Muscle of leg (tissue), 11 donors: ENCODE measurements around the gene DHRS1. TPM values are rescaled to one million over a fixed set of nuclear protein-coding genes. Genes with fewer than 3 reads are reported as not detected.

ENCODE experiments used
- DNase-seq: peaks from one replicate; pipeline ENCODE4 v3.0.0; 2013
- H3K27ac ChIP-seq: one replicate; pipeline ENCODE4 v1.5.1; 2013; ENCODE audit warnings: mild to moderate bottlenecking, low read length, control low read depth
- H3K27me3 ChIP-seq: one replicate; pipeline ENCODE4 v1.6.1; 2013; ENCODE audit warnings: low read length; ENCODE audit not compliant: control insufficient read depth, insufficient read depth
- H3K36me3 ChIP-seq: one replicate; pipeline ENCODE4 v1.6.1; 2013; ENCODE audit warnings: low read length; ENCODE audit not compliant: control insufficient read depth, insufficient read depth
- H3K4me1 ChIP-seq: one replicate; pipeline ENCODE4 v1.6.1; 2013; ENCODE audit warnings: low read length; ENCODE audit not compliant: control insufficient read depth, insufficient read depth
- H3K4me3 ChIP-seq: one replicate; pipeline ENCODE4 v1.5.1; 2013; ENCODE audit warnings: low read length, control low read depth
- H3K9me3 ChIP-seq: replicated peaks from 2 replicates; pipeline ENCODE4 v1.6.1; 2013; ENCODE audit warnings: low read depth, low read length; ENCODE audit not compliant: control insufficient read depth
- WGBS: methylation state at CpG from one replicate; pipeline ENCODE4 v1.1.5; 2013; ENCODE audit warnings: missing lambda C conversion rate; ENCODE audit not compliant: insufficient coverage; 5-methylcytosine and 5-hydroxymethylcytosine counted together
- polyA plus RNA-seq, 8 donors: library from polyadenylated mRNA; unstranded; fragments of 120-200 nt; gene quantifications; one replicate each; pipeline versions ENCODE4 v1.2.1 to v1.2.3, GENCODE V29; 2013; ENCODE audit warnings: inconsistent platforms in 1 of 8, low replicate concordance in 1 of 8; ENCODE audit not compliant: insufficient read length in 8 of 8, insufficient read depth in 1 of 8
- total RNA-seq: library from RNA; stranded (reverse); fragments of 120-200 nt; gene quantifications from one replicate; pipeline ENCODE4 v1.2.4, GENCODE V29; 2013

Gene DHRS1
- total and polyA plus RNA-seq, 9 donors: 6.9 to 24.5 (median 16.7) TPM

DNA sequence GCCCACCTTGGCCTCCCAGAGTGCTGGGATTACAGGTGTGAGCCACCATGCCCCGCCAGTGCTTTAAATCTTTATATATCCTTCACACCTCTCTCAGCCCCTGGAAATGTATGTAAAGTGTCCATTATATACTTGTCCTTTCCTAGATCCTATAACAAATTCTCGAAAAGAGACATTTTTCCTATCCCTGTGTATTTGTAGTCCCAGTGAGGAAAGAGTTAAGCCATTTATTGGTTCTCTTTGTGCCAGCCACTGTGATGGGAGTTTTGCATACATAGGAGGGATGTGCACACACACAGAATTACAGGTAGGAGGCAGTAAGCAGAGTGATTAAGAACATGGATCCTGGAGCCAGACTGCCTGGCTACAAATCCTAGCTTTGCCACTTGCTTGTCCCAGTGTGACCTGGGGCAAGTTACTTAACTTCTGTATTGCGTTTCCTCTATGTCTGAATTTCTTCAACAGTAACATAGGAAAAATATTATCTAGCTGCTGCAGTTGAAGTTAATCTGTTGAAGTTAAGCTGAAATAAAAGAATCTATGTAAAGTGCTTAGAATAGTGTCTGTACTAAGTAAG lies 26.1 kb downstream of the DHRS1 start:
- Histone ChIP-seq H3K27ac (no peak overlapping the region), H3K9me3 (no peaks in the 10 kb centered on the region), H3K36me3 (peaks cover 9% of the 10 kb centered on the region), H3K4me1 (peaks cover 9% of the 10 kb centered on the region), H3K27me3 (no peaks in the 10 kb centered on the region), H3K4me3 (no peak overlapping the region)
- DNase-seq: no peak
- WGBS: no CpG with 5 or more reads among the region's 3 CpGs

DNA sequence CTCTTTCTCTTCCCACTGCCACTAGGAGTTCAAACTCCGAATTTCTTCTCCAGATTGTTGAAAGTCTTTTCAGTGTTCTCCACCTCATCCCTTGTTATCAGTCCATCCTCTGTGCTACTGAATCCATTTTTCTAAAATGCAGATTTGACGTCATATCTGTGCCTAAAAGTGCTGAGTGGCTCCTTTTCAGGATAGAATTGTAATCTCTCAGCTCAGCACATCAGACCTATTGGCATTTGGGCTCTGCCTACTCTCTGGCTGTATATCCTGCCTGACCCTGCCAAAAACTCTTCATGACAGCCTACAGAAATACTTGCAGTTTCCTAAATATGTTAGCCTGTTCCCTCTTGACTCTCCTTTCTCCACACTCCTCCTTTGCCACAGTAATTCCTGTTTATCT lies 27.1 kb downstream of the DHRS1 start:
- WGBS: 79% methylated on average over 2 of the region's 2 CpGs
- no peak overlapping the region for H3K27ac ChIP-seq
- no peaks in the 10 kb centered on the region for H3K27me3 ChIP-seq
- H3K36me3 ChIP-seq: peaks cover 15% of the 10 kb centered on the region
- no peak overlapping the region for H3K4me3 ChIP-seq
- no peak for DNase-seq
- peaks cover 9% of the 10 kb centered on the region for H3K4me1 ChIP-seq
- no peaks in the 10 kb centered on the region for H3K9me3 ChIP-seq

DNA sequence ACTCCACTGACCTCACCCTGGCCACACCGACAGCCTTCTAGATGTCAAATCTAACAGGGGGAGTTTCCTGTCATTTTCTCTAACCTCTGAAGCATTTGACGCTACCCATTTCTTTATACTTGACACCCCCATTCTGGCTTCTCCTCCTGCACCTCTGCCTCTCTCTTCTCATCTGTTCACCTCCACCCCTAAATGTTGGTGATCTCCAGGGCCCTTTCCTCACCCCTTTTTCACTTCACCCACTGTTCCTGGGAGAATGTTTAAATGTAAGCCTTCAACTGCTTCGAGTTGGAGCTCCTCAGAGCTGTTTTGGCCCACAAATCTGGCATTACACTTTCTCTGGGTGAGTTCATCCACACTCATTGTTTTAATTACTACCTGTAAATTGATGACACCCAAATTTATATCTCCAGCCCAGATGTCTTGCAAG lies 27.7 kb downstream of the DHRS1 start:
- no peak for DNase-seq
- Histone ChIP-seq H3K36me3 (peaks cover 21% of the 10 kb centered on the region), H3K27me3 (no peaks in the 10 kb centered on the region), H3K27ac (peak overlapping the region; percentile 45), H3K9me3 (no peaks in the 10 kb centered on the region), H3K4me1 (peaks cover 9% of the 10 kb centered on the region), H3K4me3 (peak overlapping the region; percentile 67)
- WGBS: 36% methylated on average over 2 of the region's 3 CpGs

DNA sequence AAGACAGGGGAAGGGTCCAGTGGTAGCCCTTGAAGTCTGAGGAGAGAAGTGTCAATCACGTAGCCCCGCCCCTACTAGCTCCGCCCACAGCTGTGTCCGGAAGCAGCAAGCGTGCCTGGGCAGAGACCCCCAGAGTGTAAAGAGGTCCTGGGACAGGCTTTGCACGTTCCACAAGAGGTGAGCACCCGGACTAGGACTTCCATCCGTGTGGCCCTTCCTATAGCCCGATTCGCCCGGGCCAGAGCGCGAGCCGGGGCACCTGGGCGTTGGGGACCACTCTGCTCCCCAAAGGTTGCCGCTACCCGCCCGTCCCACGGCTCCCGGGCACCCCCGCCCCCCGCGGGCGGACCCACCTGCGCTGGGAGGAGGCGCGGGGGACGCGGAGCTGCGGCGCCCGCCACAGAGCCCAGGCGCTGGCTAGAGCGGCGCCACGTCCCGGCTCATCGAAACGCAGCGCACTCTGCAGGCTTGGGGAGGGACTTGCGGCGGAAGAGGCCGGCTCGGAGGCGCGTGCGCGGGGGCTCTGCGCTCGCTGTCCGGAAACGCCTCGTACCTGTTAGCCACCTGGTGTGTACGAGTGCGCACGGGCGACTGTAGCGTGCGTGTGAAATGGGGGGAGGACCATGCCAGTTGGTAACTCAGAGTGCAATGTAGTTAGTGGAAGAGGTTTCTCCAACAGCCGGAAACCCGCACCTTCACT lies 28.3 kb downstream of the DHRS1 start, which contains the start of gene RABGGTA:
Gene RABGGTA (minus strand): TSS at position 464 of the 700 bp plus-strand sequence. CDS start 482 bp downstream, outside the sequence.
- Histone ChIP-seq H3K4me3 (peak within 1 kb of the TSS; percentile 67), H3K27me3 (no peaks in the 10 kb centered on the region), H3K4me1 (peaks cover 9% of the 10 kb centered on the region), H3K9me3 (no peaks in the 10 kb centered on the region), H3K27ac (peak within 1 kb of the TSS; percentile 87), H3K36me3 (peaks cover 27% of the 10 kb centered on the region)
- DNase-seq: peak; percentile 95
- WGBS: under 1% methylated on average over 52 of the region's 61 CpGs

DNA sequence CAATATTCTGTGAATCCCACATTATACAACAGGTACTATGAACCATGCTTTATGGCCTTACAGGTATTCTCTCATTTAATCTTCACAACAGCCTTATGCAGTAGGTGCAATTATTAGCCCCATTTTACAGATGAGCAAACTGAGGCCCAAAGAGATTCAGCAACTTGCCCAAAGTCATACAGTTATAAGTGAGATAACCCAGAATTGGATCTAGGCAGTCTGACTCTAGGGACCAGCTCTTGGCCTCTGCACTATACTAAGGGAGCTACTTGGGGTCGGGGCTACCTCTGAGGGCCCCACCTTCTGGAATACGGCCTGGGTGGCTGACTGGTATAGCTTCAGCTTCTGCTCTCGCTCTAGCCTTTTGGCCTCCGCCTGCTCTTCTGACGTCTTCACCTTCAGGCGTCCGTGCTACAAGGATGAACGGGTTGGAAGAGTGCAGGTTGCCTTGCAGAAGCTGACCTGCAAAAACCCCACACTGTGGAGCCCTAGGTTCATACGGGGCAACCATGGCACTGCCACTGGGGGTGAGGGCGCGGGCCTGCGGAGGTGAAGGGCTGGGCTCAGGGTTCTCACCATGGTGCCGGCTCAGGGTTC lies 28.9 kb downstream of the DHRS1 start:
- Histone ChIP-seq H3K27ac (peak overlapping the region; percentile 87), H3K4me3 (peak overlapping the region; percentile 67), H3K9me3 (no peaks in the 10 kb centered on the region), H3K4me1 (peaks cover 9% of the 10 kb centered on the region), H3K36me3 (peaks cover 30% of the 10 kb centered on the region), H3K27me3 (no peaks in the 10 kb centered on the region)
- DNase-seq: no peak
- 7% methylated on average over 10 of the region's 13 CpGs for WGBS

DNA sequence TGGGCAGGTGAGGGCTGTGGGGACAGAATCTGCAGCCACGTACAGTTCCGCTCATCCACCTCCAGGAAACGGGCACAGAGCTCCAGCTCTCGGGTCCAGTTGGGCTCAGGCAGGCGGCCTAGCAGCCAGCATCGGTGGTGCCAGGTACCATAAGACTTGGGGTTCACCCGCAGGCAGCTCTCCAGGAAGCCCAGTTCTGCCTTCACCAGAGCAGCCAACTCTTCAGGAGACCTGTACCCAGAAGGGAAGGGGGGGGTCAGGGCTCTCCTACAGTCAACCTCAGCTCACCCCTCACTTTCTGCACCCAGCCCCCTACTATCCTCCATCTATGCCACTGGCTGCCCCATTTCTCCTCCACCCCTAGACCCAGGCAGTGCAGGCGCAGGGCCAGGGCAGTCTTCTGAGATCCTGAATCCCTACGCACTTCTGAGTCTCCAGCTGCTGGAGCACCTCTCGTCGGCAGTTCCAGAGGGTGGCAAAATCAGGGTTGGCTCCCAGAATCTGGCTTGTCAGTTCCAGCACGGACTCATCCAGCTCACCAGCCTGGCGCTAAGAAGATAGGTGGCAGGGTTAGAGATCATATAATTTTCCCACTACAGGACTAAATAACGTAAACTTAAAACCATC lies 29.6 kb downstream of the DHRS1 start:
- Histone ChIP-seq H3K4me3 (no peak overlapping the region), H3K27me3 (no peaks in the 10 kb centered on the region), H3K9me3 (no peaks in the 10 kb centered on the region), H3K27ac (no peak overlapping the region), H3K4me1 (peaks cover 9% of the 10 kb centered on the region), H3K36me3 (peaks cover 32% of the 10 kb centered on the region)
- 95% methylated on average over 14 of the region's 14 CpGs for WGBS
- DNase-seq: no peak

DNA sequence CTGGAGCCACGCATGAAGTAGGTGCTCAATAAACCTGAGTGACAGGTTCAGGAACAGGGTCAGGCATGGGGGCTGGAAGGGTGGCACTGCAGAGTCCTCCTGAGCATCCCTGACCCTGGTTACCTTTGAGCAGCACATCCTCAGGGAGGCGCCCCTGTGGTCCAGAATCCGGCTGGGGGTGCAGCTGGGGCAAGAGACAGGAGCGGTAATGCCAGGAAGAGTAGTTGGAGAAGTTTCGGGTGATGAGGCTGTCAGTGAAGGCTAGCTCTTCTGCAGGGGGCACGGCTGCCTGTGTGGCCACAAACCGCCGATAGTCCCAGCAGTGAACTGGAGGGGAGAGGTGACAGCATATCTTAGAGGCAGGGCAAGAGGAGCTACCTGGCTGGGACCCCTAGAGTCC lies 30.2 kb downstream of the DHRS1 start:
- no peak overlapping the region for H3K27ac ChIP-seq
- no peaks in the 10 kb centered on the region for H3K27me3 ChIP-seq

DNA sequence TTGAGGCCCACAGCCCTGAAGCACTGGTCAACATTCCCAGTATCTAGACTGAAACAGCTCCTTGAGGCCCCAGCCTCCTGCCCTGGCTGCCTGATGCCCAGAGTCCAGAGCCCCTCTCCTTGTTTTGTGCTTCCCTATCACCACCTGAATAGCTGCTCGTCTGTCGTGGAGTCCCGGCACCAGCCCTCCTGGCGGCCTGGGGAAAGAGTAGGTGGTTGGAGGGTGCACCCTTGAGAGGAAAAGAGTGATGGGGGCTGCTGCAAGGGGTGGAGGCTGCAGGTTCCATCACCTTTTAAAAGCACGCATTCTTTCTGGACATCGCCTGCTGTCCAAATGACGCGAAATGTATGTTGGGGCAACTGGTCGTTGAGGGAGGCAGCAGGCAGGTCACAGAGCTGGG lies 31.4 kb downstream of the DHRS1 start:
- Histone ChIP-seq H3K27me3 (no peaks in the 10 kb centered on the region), H3K4me3 (no peak overlapping the region), H3K4me1 (peaks cover 9% of the 10 kb centered on the region), H3K36me3 (peaks cover 33% of the 10 kb centered on the region), H3K27ac (no peak overlapping the region), H3K9me3 (no peaks in the 10 kb centered on the region)
- 93% methylated on average over 7 of the region's 9 CpGs for WGBS
- DNase-seq: no peak

More for the DNA sequence above, 30.2 kb downstream of the DHRS1 start:
- H3K36me3 ChIP-seq: peaks cover 33% of the 10 kb centered on the region
- 97% methylated on average over 6 of the region's 8 CpGs for WGBS
- no peak overlapping the region for H3K4me3 ChIP-seq
- H3K9me3 ChIP-seq: no peaks in the 10 kb centered on the region
- H3K4me1 ChIP-seq: peaks cover 9% of the 10 kb centered on the region
- no peak for DNase-seq

DNA sequence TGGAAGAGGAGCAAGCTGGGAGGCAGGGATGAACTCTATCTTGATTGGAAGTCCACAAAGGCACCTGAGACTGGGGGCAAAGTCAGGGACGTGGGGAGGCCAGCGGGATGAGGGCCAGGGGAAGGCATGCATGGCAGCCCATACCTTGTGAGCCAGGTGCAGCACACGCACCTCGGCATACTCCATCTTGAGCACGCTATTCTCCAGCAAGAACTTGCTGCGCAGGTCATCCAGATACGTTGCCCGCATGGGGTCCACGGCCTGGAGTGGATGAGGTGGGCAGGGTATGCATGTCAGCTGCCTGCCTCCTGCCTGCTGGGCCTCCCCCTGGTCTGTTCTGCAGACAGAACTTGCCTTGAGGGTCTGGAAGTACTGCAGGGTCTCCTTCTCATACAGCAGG lies 32.1 kb downstream of the DHRS1 start:
- 94% methylated on average over 9 of the region's 9 CpGs for WGBS
- DNase-seq: no peak
- Histone ChIP-seq H3K27me3 (no peaks in the 10 kb centered on the region), H3K4me3 (no peak overlapping the region), H3K36me3 (peaks cover 33% of the 10 kb centered on the region), H3K4me1 (peaks cover 9% of the 10 kb centered on the region), H3K27ac (no peak overlapping the region), H3K9me3 (no peaks in the 10 kb centered on the region)
